HCT116 (cell line): ENCODE data around the gene IRF4.

ENCODE experiments used
- CTCF ChIP-seq, 3 experiments: fragments of 200-600 bp in 1 of 3; sonication (generic) in 1 of 3; IDR thresholded peaks in 2 of 3; conservative IDR thresholded peaks in 1 of 3; 2 replicates each; pipeline ENCODE4 v1.5.1; 2012 to 2017; ENCODE audit warnings: low read depth in 2 of 3, low read length in 2 of 3, antibody characterized with exemption in 1 of 3, borderline replicate concordance in 1 of 3, control low read depth in 1 of 3, mild to moderate bottlenecking in 1 of 3, mixed read lengths in 1 of 3, mixed run types in 1 of 3, moderate library complexity in 1 of 3; ENCODE audit not compliant: insufficient read depth in 1 of 3
- EZH2 ChIP-seq: fragments of 200-600 bp; sonication (generic); IDR thresholded peaks from 2 replicates; pipeline ENCODE4 v1.6.1; 2017; ENCODE audit warnings: antibody characterized with exemption, mixed run types
- POLR2A ChIP-seq: IDR thresholded peaks from 2 replicates; pipeline ENCODE4 v1.7.0; 2011; ENCODE audit warnings: borderline replicate concordance; ENCODE audit not compliant: insufficient read depth, insufficient read length; ENCODE audit errors: extremely low read depth
- POLR2AphosphoS5 ChIP-seq: IDR thresholded peaks from 2 replicates; pipeline ENCODE4 v1.6.1; 2011; ENCODE audit warnings: mild to moderate bottlenecking, low read depth, low read length, moderate library complexity

- TF ChIP-seq CTCF (IDR thresholded peaks at IDR 0.05 in 2 of 3, conservative IDR thresholded peaks at IDR 0.05 in 1 of 3; ENCODE audit: borderline replicate concordance in 1 of 3, insufficient read depth in 1 of 3, low read depth in 2 of 3, low read length in 2 of 3) (no peak), POLR2AphosphoS5 (no peak), EZH2 (no peak), POLR2A (no peak)
Observed at GRCh38 chr6:382883-383810, 8.4 kb upstream of the IRF4 start.
